ENCODE results near the gene AGT.
"Not testable (repeated sequence)": the region's sequence is repeated elsewhere in the genome, so short reads cannot be mapped to it uniquely, and the experiment has no call there.

The AGT gene

GRCh38 chr1:230737622-230738262 lies 23.8 kb upstream of the AGT start:
- Histone ChIP-seq H3K4me1 (ENCODE audit: control insufficient read depth, insufficient read depth, low read length) (no peaks in the 10 kb centered on the region), H3K4me3 (ENCODE audit: low read depth, low read length) (no peak overlapping the region), H3K36me3 (ENCODE audit: control insufficient read depth, insufficient read depth, low read length) (no peaks in the 10 kb centered on the region), H3K9me3 (ENCODE audit: control insufficient read depth, insufficient read depth, low read length) (no peaks in the 10 kb centered on the region), H3K9ac (ENCODE audit: low read depth, low read length) (no peak overlapping the region), H3K27me3 (ENCODE audit: control insufficient read depth, insufficient read depth, low read length) (no peaks in the 10 kb centered on the region)

- Histone ChIP-seq H3K4me3 (ENCODE audit: low read depth, low read length) (no peak overlapping the region), H3K4me1 (ENCODE audit: control insufficient read depth, insufficient read depth, low read length) (no peaks in the 10 kb centered on the region), H3K9me3 (ENCODE audit: control insufficient read depth, insufficient read depth, low read length) (no peaks in the 10 kb centered on the region), H3K9ac (ENCODE audit: low read depth, low read length) (no peak overlapping the region), H3K27me3 (ENCODE audit: control insufficient read depth, insufficient read depth, low read length) (no peaks in the 10 kb centered on the region), H3K36me3 (ENCODE audit: control insufficient read depth, insufficient read depth, low read length) (no peaks in the 10 kb centered on the region)
These were observed 21.5 kb upstream of the AGT start for GRCh38 chr1:230735447-230735846.

GRCh38 chr1:230730977-230731376 lies 17.1 kb upstream of the AGT start:
- H3K9me3 ChIP-seq (ENCODE audit: control insufficient read depth, insufficient read depth, low read length) = no peaks in the 10 kb centered on the region
- no peak overlapping the region for H3K9ac ChIP-seq (ENCODE audit: low read depth, low read length)
- no peak overlapping the region for H3K4me3 ChIP-seq (ENCODE audit: low read depth, low read length)
- no peaks in the 10 kb centered on the region for H3K36me3 ChIP-seq (ENCODE audit: control insufficient read depth, insufficient read depth, low read length)
- H3K27me3 ChIP-seq (ENCODE audit: control insufficient read depth, insufficient read depth, low read length) = no peaks in the 10 kb centered on the region
- peaks cover 3% of the 10 kb centered on the region for H3K4me1 ChIP-seq (ENCODE audit: control insufficient read depth, insufficient read depth, low read length)

DNA sequence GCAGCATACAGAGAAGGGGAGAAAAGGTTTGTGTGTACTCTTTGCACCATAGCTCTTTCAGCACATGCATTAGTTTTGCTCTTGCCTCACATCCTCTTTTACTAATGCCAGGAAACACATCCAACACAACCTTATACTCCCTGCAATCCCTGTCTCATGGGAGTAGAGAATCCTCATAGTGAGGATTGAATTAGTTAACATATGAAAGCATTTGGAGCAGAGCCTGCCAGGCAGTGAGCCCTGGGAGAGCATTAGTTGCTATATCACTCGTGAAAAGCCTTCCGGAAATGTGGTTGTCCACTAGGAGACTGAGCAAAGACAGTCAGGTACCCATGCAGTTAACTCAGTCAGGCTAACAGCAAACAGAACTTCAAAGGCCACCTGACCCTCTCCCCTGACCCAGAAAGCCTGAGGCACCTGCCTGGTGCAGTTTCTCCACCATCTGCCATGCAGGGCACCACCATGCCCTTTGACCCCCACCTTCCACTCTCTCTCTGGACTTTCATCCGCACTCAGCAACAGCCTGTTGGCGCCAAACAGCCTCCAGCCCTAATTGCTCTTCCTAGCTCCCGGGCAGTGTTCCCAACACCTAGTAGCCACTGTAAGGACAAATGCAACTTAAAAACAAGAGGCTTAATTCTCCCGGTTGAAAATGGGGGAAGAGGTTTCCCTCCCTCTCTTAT lies 14.9 kb upstream of the AGT start:
- no peak overlapping the region for H3K9ac ChIP-seq (ENCODE audit: low read depth, low read length)

GRCh38 chr1:230725256-230726012 lies 11.5 kb upstream of the AGT start:
- H3K4me3 ChIP-seq (ENCODE audit: low read depth, low read length) = no peak overlapping the region
- H3K4me1 ChIP-seq (ENCODE audit: control insufficient read depth, insufficient read depth, low read length) = peaks cover 3% of the 10 kb centered on the region
- no peaks in the 10 kb centered on the region for H3K9me3 ChIP-seq (ENCODE audit: control insufficient read depth, insufficient read depth, low read length)
- no peak overlapping the region for H3K9ac ChIP-seq (ENCODE audit: low read depth, low read length)
- no peaks in the 10 kb centered on the region for H3K36me3 ChIP-seq (ENCODE audit: control insufficient read depth, insufficient read depth, low read length)
- no peaks in the 10 kb centered on the region for H3K27me3 ChIP-seq (ENCODE audit: control insufficient read depth, insufficient read depth, low read length)

More for the DNA sequence above, 14.9 kb upstream of the AGT start:
- no peaks in the 10 kb centered on the region for H3K27me3 ChIP-seq (ENCODE audit: control insufficient read depth, insufficient read depth, low read length)
- no peaks in the 10 kb centered on the region for H3K9me3 ChIP-seq (ENCODE audit: control insufficient read depth, insufficient read depth, low read length)
- H3K4me1 ChIP-seq (ENCODE audit: control insufficient read depth, insufficient read depth, low read length) = peaks cover 3% of the 10 kb centered on the region
- H3K4me3 ChIP-seq (ENCODE audit: low read depth, low read length) = no peak overlapping the region
- no peaks in the 10 kb centered on the region for H3K36me3 ChIP-seq (ENCODE audit: control insufficient read depth, insufficient read depth, low read length)

- not testable (repeated sequence) for H3K9me3 ChIP-seq (ENCODE audit: control insufficient read depth, insufficient read depth, low read length); H3K4me3 ChIP-seq (ENCODE audit: low read depth, low read length); H3K9ac ChIP-seq (ENCODE audit: low read depth, low read length); H3K4me1 ChIP-seq (ENCODE audit: control insufficient read depth, insufficient read depth, low read length); H3K27me3 ChIP-seq (ENCODE audit: control insufficient read depth, insufficient read depth, low read length); H3K36me3 ChIP-seq (ENCODE audit: control insufficient read depth, insufficient read depth, low read length)
These were observed 8.1 kb upstream of the AGT start for GRCh38 chr1:230721849-230722522.

- Histone ChIP-seq H3K9me3 (ENCODE audit: control insufficient read depth, insufficient read depth, low read length) (no peaks in the 10 kb centered on the region), H3K4me3 (ENCODE audit: low read depth, low read length) (no peak overlapping the region), H3K9ac (ENCODE audit: low read depth, low read length) (no peak overlapping the region), H3K4me1 (ENCODE audit: control insufficient read depth, insufficient read depth, low read length) (no peaks in the 10 kb centered on the region), H3K27me3 (ENCODE audit: control insufficient read depth, insufficient read depth, low read length) (no peaks in the 10 kb centered on the region), H3K36me3 (ENCODE audit: control insufficient read depth, insufficient read depth, low read length) (no peaks in the 10 kb centered on the region)
These were observed 3.3 kb upstream of the AGT start for GRCh38 chr1:230717251-230717650.

DNA sequence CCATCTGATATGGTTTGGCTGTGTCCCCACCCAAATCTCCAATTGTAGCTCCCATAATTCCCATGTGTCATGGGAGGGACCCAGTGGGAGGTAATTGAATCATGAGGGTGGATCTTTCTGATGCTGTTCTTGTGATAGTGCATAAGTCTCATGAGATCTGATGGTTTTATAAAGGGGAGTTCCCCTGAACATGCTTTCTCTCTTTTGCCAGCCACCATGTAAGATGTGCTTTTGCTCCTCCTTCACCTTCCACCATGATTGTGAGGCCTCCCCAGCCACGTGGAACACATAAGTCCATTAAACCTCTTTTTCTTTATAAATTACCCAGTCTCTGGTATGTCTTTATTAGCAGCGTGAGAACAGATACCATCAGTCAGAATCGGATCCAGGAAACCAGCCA lies 2.5 kb upstream of the AGT start:
- not testable (repeated sequence) for H3K4me1 ChIP-seq (ENCODE audit: control insufficient read depth, insufficient read depth, low read length); H3K27me3 ChIP-seq (ENCODE audit: control insufficient read depth, insufficient read depth, low read length); H3K36me3 ChIP-seq (ENCODE audit: control insufficient read depth, insufficient read depth, low read length)

DNA sequence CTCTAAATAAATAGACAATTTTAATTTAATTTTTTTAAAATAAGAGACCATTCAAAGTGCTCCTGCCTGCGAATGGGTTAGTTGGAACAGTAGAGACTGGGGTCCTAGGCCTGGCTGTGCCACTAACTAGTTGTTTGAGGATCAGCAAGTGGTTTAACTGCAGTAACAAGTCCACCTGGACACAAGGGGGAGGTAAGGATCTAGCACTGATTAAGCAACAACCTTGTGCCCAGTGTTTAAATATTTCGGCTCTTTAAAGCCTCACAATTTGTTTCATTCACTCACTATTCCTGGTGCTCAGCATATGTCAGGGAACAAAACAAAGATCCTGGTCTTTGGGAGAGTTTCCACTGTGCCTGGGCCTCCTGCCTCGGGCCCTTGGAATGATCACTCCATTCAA lies 1.6 kb upstream of the AGT start:
- no peaks in the 10 kb centered on the region for H3K9me3 ChIP-seq (ENCODE audit: control insufficient read depth, insufficient read depth, low read length)
- H3K4me1 ChIP-seq (ENCODE audit: control insufficient read depth, insufficient read depth, low read length) = no peaks in the 10 kb centered on the region
- H3K9ac ChIP-seq (ENCODE audit: low read depth, low read length) = no peak overlapping the region
- no peaks in the 10 kb centered on the region for H3K36me3 ChIP-seq (ENCODE audit: control insufficient read depth, insufficient read depth, low read length)
- no peaks in the 10 kb centered on the region for H3K27me3 ChIP-seq (ENCODE audit: control insufficient read depth, insufficient read depth, low read length)
- no peak overlapping the region for H3K4me3 ChIP-seq (ENCODE audit: low read depth, low read length)

More for the DNA sequence above, 2.5 kb upstream of the AGT start:
- not testable (repeated sequence) for H3K9ac ChIP-seq (ENCODE audit: low read depth, low read length); H3K9me3 ChIP-seq (ENCODE audit: control insufficient read depth, insufficient read depth, low read length); H3K4me3 ChIP-seq (ENCODE audit: low read depth, low read length)

DNA sequence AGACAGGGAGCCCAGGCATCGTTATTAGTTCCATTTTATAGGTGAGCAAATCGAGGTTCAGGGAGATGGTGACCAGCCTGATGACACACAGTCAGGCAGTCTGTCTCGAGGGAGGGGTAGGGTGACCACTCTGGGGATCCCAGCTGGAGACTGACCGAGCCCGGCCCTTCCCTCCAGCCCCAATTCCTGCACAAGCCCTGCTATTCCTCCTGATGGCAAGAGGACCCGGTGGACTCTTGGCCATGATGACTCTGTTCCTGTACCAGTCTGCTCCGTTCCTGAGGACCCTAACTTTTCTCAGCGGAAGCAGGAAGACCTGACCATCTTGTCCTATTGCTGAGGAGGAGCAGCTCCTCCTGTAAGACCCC lies 391 bp downstream of the AGT start:
- no peak overlapping the region for H3K4me3 ChIP-seq (ENCODE audit: low read depth, low read length)
- H3K27me3 ChIP-seq (ENCODE audit: control insufficient read depth, insufficient read depth, low read length) = no peaks in the 10 kb centered on the region
- H3K9me3 ChIP-seq (ENCODE audit: control insufficient read depth, insufficient read depth, low read length) = no peaks in the 10 kb centered on the region
- H3K36me3 ChIP-seq (ENCODE audit: control insufficient read depth, insufficient read depth, low read length) = no peaks in the 10 kb centered on the region
- no peaks in the 10 kb centered on the region for H3K4me1 ChIP-seq (ENCODE audit: control insufficient read depth, insufficient read depth, low read length)
- H3K9ac ChIP-seq (ENCODE audit: low read depth, low read length) = no peak overlapping the region

DNA sequence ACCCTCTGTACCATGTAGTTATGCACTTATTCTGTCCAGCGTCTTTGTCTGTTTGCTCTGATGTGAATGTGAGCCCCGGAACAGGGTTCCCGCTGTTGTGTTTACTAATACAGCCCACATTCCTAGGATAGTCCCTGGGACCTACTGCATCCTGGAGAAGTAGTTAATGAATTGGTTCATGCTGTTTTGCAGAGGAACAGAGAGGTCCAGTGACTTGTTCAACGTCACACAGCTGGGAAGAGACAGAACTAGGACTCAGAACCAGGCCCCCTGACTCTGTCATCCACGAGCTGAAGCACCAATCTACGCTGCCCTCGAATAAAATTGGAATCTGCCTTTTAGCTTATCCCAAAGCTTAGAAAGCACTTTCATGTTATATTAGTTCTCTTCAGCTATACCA lies 784 bp downstream of the AGT start:
- Histone ChIP-seq H3K9me3 (ENCODE audit: control insufficient read depth, insufficient read depth, low read length) (no peaks in the 10 kb centered on the region), H3K27me3 (ENCODE audit: control insufficient read depth, insufficient read depth, low read length) (no peaks in the 10 kb centered on the region), H3K4me3 (ENCODE audit: low read depth, low read length) (no peak overlapping the region), H3K36me3 (ENCODE audit: control insufficient read depth, insufficient read depth, low read length) (no peaks in the 10 kb centered on the region), H3K9ac (ENCODE audit: low read depth, low read length) (no peak overlapping the region), H3K4me1 (ENCODE audit: control insufficient read depth, insufficient read depth, low read length) (no peaks in the 10 kb centered on the region)

All from iPS-15b (cell line).